Pancreas (tissue), 10 donors: ENCODE results near the gene SBDS. TPM values are rescaled to one million over a fixed set of nuclear protein-coding genes. Genes with fewer than 3 reads are reported as not detected.

ENCODE experiments used
- ATAC-seq, 4 donors: fragments of 200-7000 bp; cut with Tn5 transposase; one replicate each; pipeline versions ENCODE4 v1.8.0 to v1.9.1; 2020; ENCODE audit warnings: mild to moderate bottlenecking in 4 of 4, moderate library complexity in 4 of 4
- DNase-seq, 6 donors: peaks; one replicate each; pipeline ENCODE4 v3.0.0-alpha.2; 2020
- FAIRE-seq: peaks from 2 replicates; lab custom pipeline; 2012; peaks lifted over from hg19 to GRCh38; lab: Jason Lieb, UNC
- H3K27ac ChIP-seq, 4 donors: fragments of 200-600 bp; sonication (generic); 1 replicate in 3 of 4; 2 replicates in 1 of 4; pipeline versions ENCODE4 v1.5.0 to v1.8.0; 2020
- H3K27me3 ChIP-seq, 4 donors: fragments of 200-600 bp; one replicate each; pipeline ENCODE4 v1.8.0; 2021
- H3K36me3 ChIP-seq, 3 donors: fragments of 200-600 bp; sonication (generic) in 1 of 3; one replicate each; pipeline versions ENCODE4 v1.5.0 to v1.8.0; 2020 to 2021
- H3K4me1 ChIP-seq, 3 donors: fragments of 200-600 bp; one replicate each; pipeline ENCODE4 v1.8.0; 2021
- H3K4me3 ChIP-seq, 4 donors: fragments of 200-600 bp; sonication (generic) in 2 of 4; one replicate each; pipeline versions ENCODE4 v1.5.0 to v1.8.0; 2020 to 2021
- H3K9me3 ChIP-seq, 4 donors: fragments of 200-600 bp; one replicate each; pipeline ENCODE4 v1.8.0; 2021
- WGBS, 2 donors: extraction: QIAGEN DNeasy Blood & Tissue Kit; methylation state at CpG; one replicate each; pipeline ENCODE4 v1.1.7; 2013; 5-methylcytosine and 5-hydroxymethylcytosine counted together
- intact Hi-C, 3 donors: fragments of 100-400 bp; cut with DNase I; formaldehyde crosslinking; loops; one replicate each; pipeline versions ENCODE4 v1.11.1 to v1.14.2; 2022
- polyA plus RNA-seq, 2 donors: library from polyadenylated mRNA; stranded (reverse); fragments of 200-250 nt; gene quantifications; one replicate each; pipeline ENCODE4 v1.2.3, GENCODE V29; 2013
- total RNA-seq, 6 donors: library from RNA; stranded (reverse); fragmentation: NEBNext Ultra II Directional in 4 of 6; extraction: Animal tissue kit (Norgen Biotek cat#: 25700) in 4 of 6; gene quantifications; one replicate each; pipeline versions ENCODE4 v1.2.1 to v1.2.4, GENCODE V29; 2021 to 2023
- TF ChIP-seq, protein P1 (sequence below), 4 donors: fragments of 200-600 bp; sonication (generic) in 3 of 4; IDR thresholded peaks; one replicate each; pipeline versions ENCODE4 v1.5.0 to v1.8.0; 2021; ENCODE audit warnings: antibody characterized with exemption in 4 of 4
- donor health status: healthy with polysubstance abuse.
- donor health status: DM: no; HTN: no; CAD: no; lungs with moderate emphysema.
- donor health status: DM: no; HTN: no; CAD: no.
- donor health status: control.
- donor health status: control.
- donor health status: Bipolar disorder and iron deficiency.
- donor health status: DM: yes; HTN: yes; CAD: no.
- donor health status: DM: no; HTN: no; CAD: no.
- donor health status: DM: no; HTN: no; CAD: no.
- donor health status: DM: yes; HTN: yes; CAD: no.

Gene SBDS
- total and polyA plus RNA-seq, 8 donors, result 37.1 to 75.8 (median 42.8) TPM

- Histone ChIP-seq H3K9me3 (no peaks in the 10 kb centered on the region), H3K4me3 (no peak overlapping the region), H3K4me1 (no peaks in the 10 kb centered on the region), H3K27ac (no peak overlapping the region), H3K36me3 (peaks cover 9 to 73% (median 42%) of the 10 kb centered on the region in 3 donors), H3K27me3 (no peaks in the 10 kb centered on the region)
- DNase-seq (no peak), ATAC-seq (no peak), FAIRE-seq (no peak)
- intact Hi-C loops, result no loop called here
- 89 to 93% methylated on average over 19 of the region's 19 CpGs for WGBS, 2 donors
- TF ChIP-seq, protein P1, sequence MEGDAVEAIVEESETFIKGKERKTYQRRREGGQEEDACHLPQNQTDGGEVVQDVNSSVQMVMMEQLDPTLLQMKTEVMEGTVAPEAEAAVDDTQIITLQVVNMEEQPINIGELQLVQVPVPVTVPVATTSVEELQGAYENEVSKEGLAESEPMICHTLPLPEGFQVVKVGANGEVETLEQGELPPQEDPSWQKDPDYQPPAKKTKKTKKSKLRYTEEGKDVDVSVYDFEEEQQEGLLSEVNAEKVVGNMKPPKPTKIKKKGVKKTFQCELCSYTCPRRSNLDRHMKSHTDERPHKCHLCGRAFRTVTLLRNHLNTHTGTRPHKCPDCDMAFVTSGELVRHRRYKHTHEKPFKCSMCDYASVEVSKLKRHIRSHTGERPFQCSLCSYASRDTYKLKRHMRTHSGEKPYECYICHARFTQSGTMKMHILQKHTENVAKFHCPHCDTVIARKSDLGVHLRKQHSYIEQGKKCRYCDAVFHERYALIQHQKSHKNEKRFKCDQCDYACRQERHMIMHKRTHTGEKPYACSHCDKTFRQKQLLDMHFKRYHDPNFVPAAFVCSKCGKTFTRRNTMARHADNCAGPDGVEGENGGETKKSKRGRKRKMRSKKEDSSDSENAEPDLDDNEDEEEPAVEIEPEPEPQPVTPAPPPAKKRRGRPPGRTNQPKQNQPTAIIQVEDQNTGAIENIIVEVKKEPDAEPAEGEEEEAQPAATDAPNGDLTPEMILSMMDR (IDR thresholded peaks at IDR 0.05), result no peak
These were observed 46.8 kb downstream of the SBDS start for GRCh38 chr7:66948480-66949109.

GRCh38 chr7:66946545-66946944, 48.8 kb downstream of the SBDS start:
- Histone ChIP-seq H3K27ac (no peak overlapping the region), H3K4me1 (no peaks in the 10 kb centered on the region), H3K9me3 (no peaks in the 10 kb centered on the region), H3K27me3 (no peaks in the 10 kb centered on the region), H3K36me3 (peaks cover 8 to 73% (median 40%) of the 10 kb centered on the region in 3 donors), H3K4me3 (no peak overlapping the region)
- ATAC-seq (peak in 2 of 4 donors; percentile 43 to 54), DNase-seq (no peak), FAIRE-seq (no peak)
- TF ChIP-seq, protein P1 (IDR thresholded peaks at IDR 0.05), result no peak
- 25 to 28% methylated on average over 2 of the region's 2 CpGs for WGBS, 2 donors
- intact Hi-C loops, result no loop called here

- intact Hi-C loops, result no loop called here
- no peak for FAIRE-seq
- H3K4me1 ChIP-seq, result no peaks in the 10 kb centered on the region
These were observed 56.1 kb downstream of the SBDS start for GRCh38 chr7:66939325-66939724.

GRCh38 chr7:66937940-66938339, 57.4 kb downstream of the SBDS start:
- 96 to 98% methylated on average over 4 of the region's 4 CpGs for WGBS, 2 donors
- no peaks in the 10 kb centered on the region for H3K9me3 ChIP-seq
- ATAC-seq (no peak), FAIRE-seq (no peak), DNase-seq (no peak)
- H3K27me3 ChIP-seq, result no peaks in the 10 kb centered on the region
- no peak overlapping the region for H3K4me3 ChIP-seq
- intact Hi-C loops, result no loop called here
- H3K36me3 ChIP-seq, result peaks cover 0 to 9% (median 0%) of the 10 kb centered on the region in 3 donors
- H3K27ac ChIP-seq, result no peak overlapping the region
- TF ChIP-seq, protein P1 (IDR thresholded peaks at IDR 0.05), result no peak
- H3K4me1 ChIP-seq, result no peaks in the 10 kb centered on the region

More at GRCh38 chr7:66939325-66939724, 56.1 kb downstream of the SBDS start:
- ATAC-seq, result no peak
- WGBS, 2 donors, result 86 to 88% methylated on average over 4 of the region's 4 CpGs
- Histone ChIP-seq H3K4me3 (no peak overlapping the region), H3K36me3 (peaks cover 0 to 20% (median 2%) of the 10 kb centered on the region in 3 donors), H3K27me3 (no peaks in the 10 kb centered on the region), H3K27ac (no peak overlapping the region), H3K9me3 (no peaks in the 10 kb centered on the region)
- TF ChIP-seq, protein P1 (IDR thresholded peaks at IDR 0.05), result no peak
- DNase-seq, result no peak

Other genes starting within 250 kb of the SBDS start
- gene TMEM248, start 74.4 kb downstream of the SBDS start, total RNA-seq, result 10 to 100 TPM; 44.0 to 64.0 (median 51.9) TPM
- gene TMEM248, start 74.4 kb downstream of the SBDS start, polyA plus RNA-seq, result 10 to 100 TPM; 15.9 to 28.8 TPM
- gene TYW1, start 1.2 kb upstream of the SBDS start, total RNA-seq, result 1 to 10 TPM; 4.0 to 8.6 (median 7.3) TPM
- gene TYW1, start 1.2 kb upstream of the SBDS start, polyA plus RNA-seq, result 1 to 10 TPM; 4.8 to 9.2 TPM